Stomach (tissue), 9 donors: ENCODE measurements around the gene PTPRD. TPM values are rescaled to one million over a fixed set of nuclear protein-coding genes. Genes with fewer than 3 reads are reported as not detected.

Source experiments
- DNase-seq, 2 donors: peaks; one replicate each; pipeline versions ENCODE4 v3.0.0 to v3.0.0-alpha.2; 2013 to 2019
- H3K27ac ChIP-seq, 5 donors: fragments of 200-600 bp in 4 of 5; sonication (generic) in 4 of 5; one replicate each; pipeline ENCODE4 v1.5.1; 2013 to 2019; ENCODE audit warnings: mild to moderate bottlenecking in 1 of 5, moderate library complexity in 1 of 5
- H3K27me3 ChIP-seq, 3 donors: fragments of 200-600 bp; sonication (generic); one replicate each; pipeline ENCODE4 v1.5.1; 2017 to 2019; ENCODE audit warnings: mixed run types in 1 of 3
- H3K36me3 ChIP-seq, 4 donors: fragments of 200-600 bp; sonication (generic); 1 replicate in 3 of 4; 2 replicates in 1 of 4; pipeline ENCODE4 v1.5.1; 2016 to 2019
- H3K4me1 ChIP-seq, 4 donors: fragments of 200-600 bp; sonication (generic); one replicate each; pipeline ENCODE4 v1.5.1; 2016 to 2019
- H3K4me3 ChIP-seq, 4 donors: fragments of 200-600 bp; sonication (generic) in 3 of 4; one replicate each; pipeline ENCODE4 v1.5.1; 2016 to 2019; ENCODE audit warnings: mild to moderate bottlenecking in 1 of 4
- H3K9me3 ChIP-seq, 4 donors: fragments of 200-600 bp; sonication (generic); one replicate each; pipeline ENCODE4 v1.5.1; 2016 to 2019
- EP300 ChIP-seq: sonication (generic); formaldehyde crosslinking; IDR thresholded peaks from one replicate; pipeline ENCODE4 v1.6.1; 2017; ENCODE audit warnings: antibody characterized with exemption
- POLR2A ChIP-seq, 4 donors: fragments of 450-650 bp; IDR thresholded peaks; one replicate each; pipeline ENCODE4 v1.6.1; 2016; ENCODE audit warnings: antibody characterized with exemption in 4 of 4, control low read depth in 2 of 4, mild to moderate bottlenecking in 1 of 4, moderate library complexity in 1 of 4
- POLR2AphosphoS5 ChIP-seq, 3 donors: sonication (generic); formaldehyde crosslinking; IDR thresholded peaks; one replicate each; pipeline ENCODE4 v1.6.1; 2016; ENCODE audit warnings: antibody characterized with exemption in 3 of 3
- WGBS, 5 donors: extraction: QIAGEN DNeasy Blood & Tissue Kit in 3 of 5; methylation state at CpG; one replicate each; pipeline versions ENCODE4 v1.1.5 to v1.1.7; 2013 to 2018; 5-methylcytosine and 5-hydroxymethylcytosine counted together
- intact Hi-C: fragments of 100-400 bp; cut with DNase I; formaldehyde crosslinking; loops from one replicate; pipeline ENCODE4 v1.15.1; 2023; ENCODE audit warnings: low total_unique reads
- polyA plus RNA-seq, 3 donors: library from polyadenylated mRNA; stranded (reverse); fragments of 200-250 nt; gene quantifications; one replicate each; pipeline ENCODE4 v1.2.3, GENCODE V29; 2013
- total RNA-seq, 5 donors: library from RNA; depleted of rRNA; stranded (reverse); fragments of >200 nt; gene quantifications; one replicate each; pipeline versions ENCODE4 v1.1.0 to v1.2.3, GENCODE V29; 2014 to 2016
- TF ChIP-seq, protein P1 (sequence below), 7 experiments: fragments of 450-650 bp in 4 of 7; fragments of 200-600 bp in 3 of 7; sonication (generic) in 3 of 7; IDR thresholded peaks; one replicate each; pipeline ENCODE4 v1.5.1; 2016 to 2019; ENCODE audit warnings: antibody characterized with exemption in 7 of 7, control low read depth in 2 of 7, mild to moderate bottlenecking in 1 of 7
- donor health status: healthy with polysubstance abuse.
- donor health status: Bipolar disorder and iron deficiency.
- donor health status: healthy.

Gene PTPRD
- total and polyA plus RNA-seq, 8 donors: 0.12 to 53.1 (median 1.2) TPM

DNA sequence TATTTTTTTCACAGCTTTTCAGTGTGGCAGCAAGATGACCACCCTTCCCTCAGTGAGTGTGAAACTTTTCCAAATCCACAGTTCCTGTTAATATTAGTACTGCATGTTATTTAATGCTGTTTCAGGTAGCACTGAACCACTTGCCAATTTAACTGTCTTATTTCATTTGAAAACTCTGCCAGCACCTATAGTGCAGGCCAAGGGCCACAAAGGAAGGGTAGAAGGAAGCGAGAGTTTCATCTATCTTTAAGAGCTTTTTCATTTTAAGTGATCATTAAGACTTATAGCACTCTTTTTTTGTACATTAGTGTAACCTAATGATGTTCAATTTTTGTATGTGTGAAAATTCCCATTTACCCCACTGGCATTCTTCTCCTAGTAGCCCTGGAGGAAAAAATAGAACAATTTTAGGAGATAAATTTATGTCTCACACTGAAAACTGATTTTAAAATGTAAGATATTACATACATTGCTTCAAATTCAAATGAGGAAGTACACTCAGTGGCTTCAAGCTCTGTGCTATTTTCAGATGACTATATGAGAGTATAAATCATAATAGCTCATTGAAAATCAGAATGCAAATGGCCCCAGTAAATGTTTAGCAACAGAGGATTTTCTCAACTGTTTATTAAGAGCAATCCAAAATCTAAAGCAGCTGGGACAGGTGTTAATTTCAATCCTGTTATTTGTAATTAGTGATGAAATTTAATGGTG lies 820.5 kb downstream of the PTPRD start:
- 77 to 93% (median 80%) methylated on average over 1 of the region's 1 CpG for WGBS, 5 donors
- Histone ChIP-seq H3K9me3 (no peaks in the 10 kb centered on the region), H3K36me3 (no peaks in the 10 kb centered on the region), H3K27me3 (no peaks in the 10 kb centered on the region), H3K27ac (no peak overlapping the region), H3K4me1 (no peaks in the 10 kb centered on the region), H3K4me3 (no peak overlapping the region)
- TF ChIP-seq EP300: no peak
- intact Hi-C loops: no loop called here
- DNase-seq: no peak

DNA sequence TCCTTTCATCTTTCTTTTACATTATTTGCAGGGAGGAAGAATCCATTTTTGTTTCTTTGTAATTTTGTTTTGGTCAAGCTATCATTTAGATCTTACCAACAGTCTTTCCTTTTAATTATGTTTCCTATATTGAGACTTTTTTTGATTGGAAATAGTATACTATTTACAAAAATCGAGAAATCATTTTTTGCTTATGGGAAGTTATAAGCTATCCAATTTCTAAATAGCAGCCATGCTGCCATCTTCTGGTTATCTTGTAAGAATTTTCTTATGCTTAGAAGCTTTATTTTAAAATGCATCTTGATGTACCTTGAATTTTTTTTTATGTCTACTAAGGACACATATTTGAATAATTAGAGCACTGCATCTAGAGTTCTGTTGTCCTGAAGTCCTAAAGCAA lies 821.2 kb downstream of the PTPRD start:
- Histone ChIP-seq H3K27me3 (no peaks in the 10 kb centered on the region), H3K9me3 (no peaks in the 10 kb centered on the region), H3K4me3 (no peak overlapping the region), H3K27ac (no peak overlapping the region), H3K36me3 (no peaks in the 10 kb centered on the region), H3K4me1 (no peaks in the 10 kb centered on the region)
- DNase-seq: peak in 1 of 2 donors; percentile 32
- intact Hi-C loops: no loop called here
- WGBS, 5 donors: 14 to 30% (median 19%) methylated on average over 1 of the region's 1 CpG
- TF ChIP-seq EP300 (no peak), POLR2A (IDR thresholded peaks at IDR 0.05) (no peak), POLR2AphosphoS5 (IDR thresholded peaks at IDR 0.05) (no peak)
- TF ChIP-seq, protein P1, sequence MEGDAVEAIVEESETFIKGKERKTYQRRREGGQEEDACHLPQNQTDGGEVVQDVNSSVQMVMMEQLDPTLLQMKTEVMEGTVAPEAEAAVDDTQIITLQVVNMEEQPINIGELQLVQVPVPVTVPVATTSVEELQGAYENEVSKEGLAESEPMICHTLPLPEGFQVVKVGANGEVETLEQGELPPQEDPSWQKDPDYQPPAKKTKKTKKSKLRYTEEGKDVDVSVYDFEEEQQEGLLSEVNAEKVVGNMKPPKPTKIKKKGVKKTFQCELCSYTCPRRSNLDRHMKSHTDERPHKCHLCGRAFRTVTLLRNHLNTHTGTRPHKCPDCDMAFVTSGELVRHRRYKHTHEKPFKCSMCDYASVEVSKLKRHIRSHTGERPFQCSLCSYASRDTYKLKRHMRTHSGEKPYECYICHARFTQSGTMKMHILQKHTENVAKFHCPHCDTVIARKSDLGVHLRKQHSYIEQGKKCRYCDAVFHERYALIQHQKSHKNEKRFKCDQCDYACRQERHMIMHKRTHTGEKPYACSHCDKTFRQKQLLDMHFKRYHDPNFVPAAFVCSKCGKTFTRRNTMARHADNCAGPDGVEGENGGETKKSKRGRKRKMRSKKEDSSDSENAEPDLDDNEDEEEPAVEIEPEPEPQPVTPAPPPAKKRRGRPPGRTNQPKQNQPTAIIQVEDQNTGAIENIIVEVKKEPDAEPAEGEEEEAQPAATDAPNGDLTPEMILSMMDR (IDR thresholded peaks at IDR 0.05): no peak

DNA sequence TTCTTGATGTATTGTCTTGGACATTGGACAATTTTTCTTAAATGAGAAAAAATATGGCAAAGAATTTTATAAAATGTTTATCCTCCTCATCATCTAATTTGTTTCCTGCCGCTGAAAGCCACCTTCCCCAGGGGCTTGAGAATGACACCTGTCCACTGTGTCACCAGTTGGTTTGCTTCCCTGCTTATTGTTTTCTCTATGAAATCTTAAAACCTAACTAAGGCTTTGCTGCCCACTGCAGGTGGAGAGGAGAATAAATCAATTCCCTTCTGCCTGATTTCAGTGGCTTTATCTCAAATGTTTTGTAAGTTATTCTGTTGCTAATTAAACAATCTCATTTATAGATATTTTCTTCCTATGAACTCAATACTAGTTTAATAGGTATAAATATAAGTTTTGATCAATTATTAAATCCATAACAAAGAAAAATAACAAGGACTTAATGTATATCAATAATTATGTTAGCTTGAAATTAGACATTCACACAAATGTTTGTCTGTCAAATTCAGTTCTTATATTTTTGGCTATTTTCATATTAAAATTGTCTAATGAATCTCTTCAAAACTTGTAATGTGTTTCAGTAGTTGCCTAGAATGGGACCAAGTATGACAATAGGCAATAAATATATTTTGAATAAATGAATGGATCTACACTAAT lies 822.5 kb downstream of the PTPRD start:
- no peak overlapping the region for H3K4me3 ChIP-seq
- H3K4me1 ChIP-seq: no peaks in the 10 kb centered on the region
- DNase-seq: peak in 1 of 2 donors; percentile 72
- no peaks in the 10 kb centered on the region for H3K36me3 ChIP-seq
- intact Hi-C loops: no loop called here
- no peak overlapping the region for H3K27ac ChIP-seq
- H3K9me3 ChIP-seq: no peaks in the 10 kb centered on the region
- WGBS, 5 donors: 6 to 20% (median 7%) methylated on average over 1 of the region's 1 CpG
- H3K27me3 ChIP-seq: no peaks in the 10 kb centered on the region
- no peak for TF ChIP-seq EP300
- TF ChIP-seq, protein P1 (IDR thresholded peaks at IDR 0.05): peak in 5 of 7 experiments; percentile 16 to 55 (median 42)

DNA sequence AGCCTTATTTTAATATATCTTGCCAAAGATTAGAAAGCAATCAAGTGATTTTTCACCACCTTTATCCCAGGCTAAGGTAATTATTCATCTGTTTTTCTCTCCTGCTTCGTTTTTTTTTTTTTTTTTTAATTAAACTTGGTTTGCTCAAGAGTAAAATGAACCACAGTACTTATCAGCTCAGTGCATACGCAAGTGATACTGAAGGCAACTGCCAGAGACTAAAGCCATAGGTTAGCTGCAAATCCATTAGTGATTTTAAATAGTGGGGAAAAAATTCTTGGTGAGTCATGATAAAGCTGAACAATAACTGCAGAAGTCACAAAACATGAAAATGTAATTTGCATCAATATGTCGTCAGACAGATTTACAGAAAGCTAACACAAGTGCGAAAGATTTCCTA lies 829.1 kb downstream of the PTPRD start:
- Histone ChIP-seq H3K36me3 (no peaks in the 10 kb centered on the region), H3K27ac (no peak overlapping the region), H3K4me3 (no peak overlapping the region), H3K9me3 (no peaks in the 10 kb centered on the region), H3K4me1 (no peaks in the 10 kb centered on the region), H3K27me3 (no peaks in the 10 kb centered on the region)
- peak in 1 of 2 donors; percentile 8 for DNase-seq
- intact Hi-C loops: no loop called here
- TF ChIP-seq POLR2AphosphoS5 (IDR thresholded peaks at IDR 0.05) (no peak), EP300 (no peak), POLR2A (IDR thresholded peaks at IDR 0.05) (no peak)
- TF ChIP-seq, protein P1 (IDR thresholded peaks at IDR 0.05): no peak
- 31 to 53% (median 39%) methylated on average over 4 of the region's 4 CpGs for WGBS, 5 donors

DNA sequence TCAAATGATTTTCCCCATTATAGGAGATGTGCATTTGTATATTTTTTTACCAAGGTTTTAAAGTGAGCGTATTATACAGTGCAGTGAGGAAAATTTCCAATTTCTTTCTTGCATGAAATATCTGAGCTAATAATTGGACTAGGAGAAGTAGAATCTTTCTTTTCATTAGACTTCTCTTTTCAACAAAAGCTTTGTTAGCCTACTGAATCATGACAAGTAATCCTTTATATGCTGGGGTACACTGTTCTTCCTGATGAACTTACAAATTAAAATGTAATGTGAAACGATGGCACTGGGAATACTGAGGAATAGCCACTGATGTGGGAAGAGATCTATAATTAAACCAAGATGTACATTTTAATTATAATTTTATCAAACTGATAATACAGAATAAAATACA lies 829.6 kb downstream of the PTPRD start:
- TF ChIP-seq POLR2AphosphoS5 (IDR thresholded peaks at IDR 0.05) (no peak), POLR2A (IDR thresholded peaks at IDR 0.05) (no peak), EP300 (no peak)
- TF ChIP-seq, protein P1 (IDR thresholded peaks at IDR 0.05): no peak
- H3K27me3 ChIP-seq: no peaks in the 10 kb centered on the region
- DNase-seq: no peak
- no peak overlapping the region for H3K4me3 ChIP-seq
- no peaks in the 10 kb centered on the region for H3K4me1 ChIP-seq
- intact Hi-C loops: no loop called here
- H3K9me3 ChIP-seq: no peaks in the 10 kb centered on the region
- 35 to 78% (median 69%) methylated on average over 2 of the region's 2 CpGs for WGBS, 5 donors
- no peaks in the 10 kb centered on the region for H3K36me3 ChIP-seq
- H3K27ac ChIP-seq: no peak overlapping the region
